GM12878 (cell line): ENCODE results near the gene HEXIM1. TPM values are rescaled to one million over a fixed set of nuclear protein-coding genes. Genes with fewer than 3 reads are reported as not detected.

Experiments
- ATAC-seq: fragments of 200-7000 bp; cut with Tn5 transposase; 3 replicates; pipeline ENCODE4 v1.9.1; 2020; ENCODE audit warnings: mild to moderate bottlenecking, moderate library complexity
- BruUV-seq: library from RNA; stranded (reverse); fragments of 400-500 nt; replicated peaks from 2 replicates; lab custom pipeline; 2021; lab: Mats Ljungman, UMichigan
- CTCF ChIA-PET: fragments of 300-600 bp; sonication (Branson Sonifier 250); formaldehyde crosslinking; extraction: SDS; loops from one replicate; lab custom pipeline; 2021; ENCODE audit warnings: inconsistent platforms; lab: Yijun Ruan, JAX
- POLR2A ChIA-PET: fragments of 350-600 bp; formaldehyde crosslinking; extraction: SDS; loops from one replicate; lab custom pipeline; 2021; ENCODE audit warnings: inconsistent platforms; lab: Charles Lee
- RAD21 ChIA-PET: fragments of 300-600 bp; sonication (Branson Sonifier 250); formaldehyde crosslinking; loops from one replicate; lab custom pipeline; 2023; ENCODE audit warnings: antibody characterized with exemption; ENCODE audit not compliant: unreplicated experiment; lab: Charles Lee
- SMC1A ChIA-PET: fragments of 300-600 bp; sonication (Branson Sonifier 250); formaldehyde crosslinking; loops from one replicate; lab custom pipeline; 2023; ENCODE audit not compliant: unreplicated experiment, uncharacterized antibody; lab: Charles Lee
- DNase-seq: peaks from one replicate; pipeline ENCODE4 v3.0.0-alpha.2; 2011; ENCODE audit warnings: low read depth, low spot score
- FAIRE-seq: peaks from 3 replicates; lab custom pipeline; 2011; peaks lifted over from hg19 to GRCh38; lab: Jason Lieb, UNC
- H2AFZ ChIP-seq: 2 replicates; pipeline ENCODE4 v1.6.0; 2011; ENCODE audit warnings: low read depth, low read length, control low read depth; ENCODE audit not compliant: control insufficient read depth
- H3K27ac ChIP-seq: 2 replicates; pipeline ENCODE4 v1.5.1; 2011; ENCODE audit warnings: control low read depth; ENCODE audit not compliant: control insufficient read depth, insufficient read depth
- H3K27me3 ChIP-seq, 2 experiments: replicated peaks in 1 of 2; 2 replicates each; pipeline versions ENCODE4 v1.6.0 to v1.6.1; 2011; ENCODE audit warnings: low read length in 1 of 2; ENCODE audit not compliant: control insufficient read depth in 2 of 2, insufficient read depth in 2 of 2
- H3K36me3 ChIP-seq, 2 experiments: 2 replicates each; pipeline ENCODE4 v1.5.1; 2011; ENCODE audit warnings: low read length in 1 of 2; ENCODE audit not compliant: control insufficient read depth in 2 of 2, insufficient read depth in 2 of 2
- H3K4me1 ChIP-seq: 2 replicates; pipeline ENCODE4 v1.6.1; 2011; ENCODE audit warnings: mild to moderate bottlenecking, low read length, moderate library complexity, mixed read lengths; ENCODE audit not compliant: control insufficient read depth, insufficient read depth
- H3K4me2 ChIP-seq: 2 replicates; pipeline ENCODE4 v1.6.0; 2011; ENCODE audit warnings: control low read depth; ENCODE audit not compliant: control insufficient read depth, insufficient read depth
- H3K4me3 ChIP-seq: fragments of 200-600 bp; sonication (generic); 2 replicates; pipeline ENCODE4 v1.5.1; 2016
- H3K79me2 ChIP-seq: 2 replicates; pipeline ENCODE4 v1.6.0; 2011; ENCODE audit warnings: low read length; ENCODE audit not compliant: control insufficient read depth, insufficient read depth
- H3K9ac ChIP-seq: 2 replicates; pipeline ENCODE4 v1.8.0; 2011; ENCODE audit warnings: low read length, control low read depth, mixed read lengths; ENCODE audit not compliant: control insufficient read depth, insufficient read depth
- H3K9me3 ChIP-seq: replicated peaks from 3 replicates; pipeline ENCODE4 v1.5.1; 2011; ENCODE audit warnings: mild to moderate bottlenecking, low read length; ENCODE audit not compliant: control insufficient read depth, insufficient read depth
- H4K20me1 ChIP-seq: 2 replicates; pipeline ENCODE4 v1.6.0; 2011; ENCODE audit not compliant: control insufficient read depth, insufficient read depth
- BRCA1 ChIP-seq: IDR thresholded peaks from 2 replicates; pipeline ENCODE4 v1.6.1; 2011; ENCODE audit warnings: low read depth, low read length, improper control_type of control experiment
- CBX3 ChIP-seq: fragments of 200-600 bp; sonication (generic); IDR thresholded peaks from 2 replicates; pipeline ENCODE4 v1.6.1; 2016; ENCODE audit warnings: low read depth, borderline replicate concordance
- CBX5 ChIP-seq: sonication (generic); IDR thresholded peaks from 2 replicates; pipeline ENCODE4 v1.6.1; 2016; ENCODE audit warnings: low read depth, moderate library complexity, mild to moderate bottlenecking, inconsistent platforms
- ETV6 ChIP-seq, 2 experiments: fragments of 450-650 bp in 1 of 2; IDR thresholded peaks in 1 of 2; conservative IDR thresholded peaks in 1 of 2; 2 replicates each; pipeline ENCODE4 v1.6.1; 2014; ENCODE audit warnings: antibody characterized with exemption in 1 of 2, borderline replicate concordance in 1 of 2, low read depth in 1 of 2, mild to moderate bottlenecking in 1 of 2, moderate library complexity in 1 of 2
- GATAD2B ChIP-seq: fragments of 450-650 bp; conservative IDR thresholded peaks from 2 replicates; pipeline ENCODE4 v1.6.1; 2017; ENCODE audit warnings: low read depth, mild to moderate bottlenecking, moderate library complexity
- NFXL1 ChIP-seq: fragments of 450-650 bp; IDR thresholded peaks from 2 replicates; pipeline ENCODE4 v1.6.1; 2017; ENCODE audit warnings: antibody characterized with exemption, mild to moderate bottlenecking, borderline replicate concordance
- RAD51 ChIP-seq: fragments of 450-650 bp; IDR thresholded peaks from 2 replicates; pipeline ENCODE4 v1.6.1; 2016; ENCODE audit warnings: moderate library complexity, mild to moderate bottlenecking, inconsistent platforms
- RB1 ChIP-seq: fragments of 450-650 bp; formaldehyde crosslinking; IDR thresholded peaks from 2 replicates; pipeline ENCODE4 v1.6.1; 2017; ENCODE audit warnings: mild to moderate bottlenecking, borderline replicate concordance
- SPI1 ChIP-seq: IDR thresholded peaks from 2 replicates; pipeline ENCODE4 v1.6.1; 2011; ENCODE audit warnings: low read depth, mild to moderate bottlenecking, low read length, moderate library complexity, borderline replicate concordance; ENCODE audit not compliant: insufficient read depth
- SUPT20H ChIP-seq: IDR thresholded peaks from 2 replicates; pipeline ENCODE4 v1.6.1; 2011; ENCODE audit warnings: low read depth, mild to moderate bottlenecking, low read length, moderate library complexity, borderline replicate concordance; ENCODE audit not compliant: control insufficient read depth
- TARDBP ChIP-seq: IDR thresholded peaks from 2 replicates; pipeline ENCODE4 v1.6.1; 2016; ENCODE audit warnings: borderline replicate concordance
- ZBED1 ChIP-seq: IDR thresholded peaks from 2 replicates; pipeline ENCODE4 v1.6.1; 2016; ENCODE audit warnings: borderline replicate concordance
- WGBS: methylation state at CpG from one replicate; pipeline ENCODE4 v1.1.6; 2016; ENCODE audit warnings: low lambda C conversion rate; ENCODE audit not compliant: insufficient replicate concordance, insufficient coverage; ENCODE audit errors: missing lambda C conversion rate; 5-methylcytosine and 5-hydroxymethylcytosine counted together
- in situ Hi-C: fragments of 300-500 bp; cut with MboI; formaldehyde crosslinking; loops from 9 replicates; pipeline ENCODE4 v1.14.3; 2018; ENCODE audit warnings: mixed read lengths
- intact Hi-C: fragments of 100-400 bp; cut with micrococcal nuclease; formaldehyde crosslinking; loops from one replicate; pipeline ENCODE4 v1.14.2; 2022; ENCODE audit not compliant: unreplicated experiment
- polyA plus RNA-seq, 11 experiments: library from polyadenylated mRNA; depleted of rRNA in 4 of 11; unstranded in 6 of 11; stranded (reverse) in 5 of 11; fragments of >200 nt; fragmentation: Nextera tagmentation in 4 of 11; fragmentation: Illumina TruSeq in 1 of 11; extraction: Ambion mirVana in 4 of 11; extraction: Trizol in 1 of 11; gene quantifications; 1 replicate in 1 of 11; 2 replicates in 10 of 11; pipeline versions ENCODE4 v1.2.1 to v1.2.3, GENCODE V29; 2011 to 2016; ENCODE audit warnings: inconsistent platforms in 2 of 11, missing spikeins in 2 of 11, low read depth in 1 of 11
- total RNA-seq, 4 experiments: library from RNA; depleted of rRNA in 3 of 4; stranded (reverse); fragments of >200 nt in 3 of 4; fragmentation: Illumina TruSeq in 1 of 4; extraction: Trizol in 1 of 4; gene quantifications; 2 replicates each; pipeline versions ENCODE4 v1.2.1 to v1.2.3, GENCODE V29; 2013 to 2021

HEXIM1 gene
- total and polyA plus RNA-seq, 10 of the 15 experiments (the other 5 are each of a cell fraction or from before 2014, with no cell fraction given): 1.9 to 24.1 (median 9.0) TPM

- no peak for TF ChIP-seq CBX5
- TF ChIP-seq SUPT20H: no peak
- TF ChIP-seq BRCA1: no peak
- TF ChIP-seq NFXL1: no peak
- no peak for TF ChIP-seq GATAD2B
- TF ChIP-seq SPI1: no peak
- no peak for TF ChIP-seq RAD51
- TF ChIP-seq TARDBP: no peak
- no peak for TF ChIP-seq CBX3
- no peak for TF ChIP-seq ZBED1
- TF ChIP-seq ETV6 (conservative IDR thresholded peaks at IDR 0.05 in 1 of 2, IDR thresholded peaks at IDR 0.05 in 1 of 2; ENCODE audit: borderline replicate concordance in 1 of 2, low read depth in 1 of 2): no peak
- no peak for TF ChIP-seq RB1
- Histone ChIP-seq H4K20me1 (no peaks in the 10 kb centered on the region), H3K4me2 (no peak overlapping the region), H3K36me3 (no peaks in the 10 kb centered on the region), H3K4me3 (no peak overlapping the region), H3K27me3 (no peaks in the 10 kb centered on the region), H3K4me1 (peaks cover 7% of the 10 kb centered on the region; the same call in 1 of the 2 replicates), H3K9ac (no peak overlapping the region), H3K27ac (no peak overlapping the region), H3K79me2 (no peaks in the 10 kb centered on the region), H2AFZ (no peak overlapping the region), H3K9me3 (no peaks in the 10 kb centered on the region)
- ChIA-PET SMC1A (no interaction called here), POLR2A (no interaction called here), CTCF (interaction anchor here (0.8 to 1.0 kb wide), 2 partner anchors 12 to 24 kb away, joined by 3 to 4 read pairs; no protein-coding TSS in a partner anchor), RAD21 (interaction anchor here (1.3 to 1.9 kb wide), 2 partner anchors 22 to 40 kb away, joined by 5 read pairs; partner anchors contain the start of gene ACBD4)
- ATAC-seq: no peak
- FAIRE-seq: no peak
- 29% methylated on average over 3 of the region's 3 CpGs for WGBS
- BruUV-seq: no TSS peak
- in situ Hi-C loops (no loop called here), intact Hi-C loops (no loop called here)
- no peak for DNase-seq
These were observed 27.5 kb downstream of the HEXIM1 start for GRCh38 chr17:45175759-45176115.
